GM12891 (cell line): ENCODE measurements around the gene IGF2.
A peak's percentile ranks its signal among the peaks of the same experiment; 100 is the strongest.

Experiments
- DNase-seq: peaks from one replicate; pipeline ENCODE4 v3.0.0; 2011; ENCODE audit warnings: low spot score; ENCODE audit not compliant: insufficient read length
- FAIRE-seq: peaks from 2 replicates; lab custom pipeline; 2011; peaks lifted over from hg19 to GRCh38; lab: Jason Lieb, UNC
- PAX5 ChIP-seq: IDR thresholded peaks from 2 replicates; pipeline ENCODE4 v1.6.1; 2011; ENCODE audit warnings: low read length, moderate library complexity, mild to moderate bottlenecking; ENCODE audit not compliant: insufficient read depth, severe bottlenecking
- POLR2A ChIP-seq: IDR thresholded peaks from 2 replicates; pipeline ENCODE4 v1.6.1; 2011; ENCODE audit warnings: low read depth, low read length, control low read depth
- POLR2AphosphoS5 ChIP-seq: IDR thresholded peaks from 2 replicates; pipeline ENCODE4 v1.6.1; 2011; ENCODE audit warnings: low read depth, low read length, control low read depth
- POU2F2 ChIP-seq: IDR thresholded peaks from 2 replicates; pipeline ENCODE4 v1.6.1; 2011; ENCODE audit warnings: low read depth, mild to moderate bottlenecking, control low read depth, low read length, moderate library complexity
- SPI1 ChIP-seq: IDR thresholded peaks from 2 replicates; pipeline ENCODE4 v1.6.1; 2011; ENCODE audit warnings: low read depth, low read length, control low read depth
- TAF1 ChIP-seq: IDR thresholded peaks from 2 replicates; pipeline ENCODE4 v1.6.1; 2011; ENCODE audit warnings: low read depth, low read length, control low read depth

IGF2 gene

GRCh38 chr11:2105511-2105910 lies 33.7 kb downstream of the IGF2 start:
- FAIRE-seq = no peak
- TF ChIP-seq POU2F2 (no peak), TAF1 (no peak), PAX5 (no peak), SPI1 (no peak), POLR2A (no peak), POLR2AphosphoS5 (no peak)
- DNase-seq = no peak

GRCh38 chr11:2104524-2105440 lies 34.4 kb downstream of the IGF2 start:
- peak; percentile 61 for FAIRE-seq
- no peak for DNase-seq
- no peak for TF ChIP-seq PAX5
- no peak for TF ChIP-seq TAF1
- TF ChIP-seq SPI1 = no peak
- TF ChIP-seq POLR2A = no peak
- no peak for TF ChIP-seq POU2F2
- no peak for TF ChIP-seq POLR2AphosphoS5

- FAIRE-seq = no peak
- no peak for DNase-seq
- TF ChIP-seq POU2F2 = no peak
- TF ChIP-seq POLR2A = no peak
- no peak for TF ChIP-seq PAX5
- no peak for TF ChIP-seq TAF1
- no peak for TF ChIP-seq SPI1
- no peak for TF ChIP-seq POLR2AphosphoS5
Observed at GRCh38 chr11:2103668-2104523, 35.3 kb downstream of the IGF2 start.

GRCh38 chr11:2102883-2103213 lies 36.3 kb downstream of the IGF2 start:
- FAIRE-seq (no peak), DNase-seq (no peak)
- TF ChIP-seq POU2F2 (no peak), POLR2AphosphoS5 (no peak), POLR2A (no peak), TAF1 (no peak), PAX5 (no peak), SPI1 (no peak)

GRCh38 chr11:2102132-2102882 lies 36.9 kb downstream of the IGF2 start:
- FAIRE-seq (no peak), DNase-seq (no peak)
- TF ChIP-seq PAX5 (no peak), POLR2AphosphoS5 (no peak), TAF1 (no peak), POLR2A (no peak), SPI1 (no peak), POU2F2 (no peak)

GRCh38 chr11:2101171-2101675 lies 38.0 kb downstream of the IGF2 start:
- no peak for TF ChIP-seq POU2F2
- no peak for TF ChIP-seq POLR2AphosphoS5
- no peak for FAIRE-seq
- DNase-seq = no peak

- DNase-seq (no peak), FAIRE-seq (no peak)
- TF ChIP-seq SPI1 = no peak
- TF ChIP-seq POLR2AphosphoS5 = no peak
- no peak for TF ChIP-seq POU2F2
- no peak for TF ChIP-seq POLR2A
- TF ChIP-seq PAX5 = no peak
- TF ChIP-seq TAF1 = no peak
Observed at GRCh38 chr11:2100361-2101170, 38.6 kb downstream of the IGF2 start.
